GM19397 (cell line): ENCODE results near the gene SLC24A3.
"Not testable (repeated sequence)": the region's sequence is repeated elsewhere in the genome, so short reads cannot be mapped to it uniquely, and the experiment has no call there.

Experiments
- ATAC-seq: cut with Tn5 transposase; IDR thresholded peaks from one replicate; pipeline ENCODE4 v1.9.1; 2021; ENCODE audit warnings: mild to moderate bottlenecking, moderate library complexity; ENCODE audit not compliant: unreplicated experiment

The SLC24A3 gene

GRCh38 chr20:19659448-19659847 is 447.0 kb downstream of the SLC24A3 start:
- ATAC-seq = no peak

DNA sequence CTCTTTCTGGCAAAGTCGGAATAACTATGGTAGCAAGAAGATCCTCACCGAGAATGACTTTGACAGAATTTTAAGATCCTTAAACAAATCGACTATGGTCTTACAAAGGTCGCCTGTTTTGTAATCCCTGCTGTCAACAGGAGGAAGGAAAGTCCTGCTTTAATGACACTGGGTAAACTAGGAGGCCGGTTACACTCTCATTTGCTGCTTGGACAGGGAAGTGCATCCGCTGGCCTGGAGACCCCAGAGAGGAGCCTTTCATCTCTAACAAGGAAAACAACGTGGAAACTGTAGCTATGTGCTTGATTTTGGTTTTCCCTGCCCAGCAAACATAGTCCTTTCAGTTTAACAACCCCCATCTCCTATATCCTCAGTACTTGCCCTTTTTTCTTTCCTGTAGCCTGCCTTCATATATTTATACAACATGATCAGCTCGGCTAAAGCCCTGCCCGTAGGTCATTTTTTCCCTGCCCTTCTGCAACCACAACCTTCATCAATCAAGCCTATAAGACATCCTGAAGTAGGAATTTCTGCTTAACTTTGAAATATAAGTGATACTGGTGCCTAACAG is 448.5 kb downstream of the SLC24A3 start:
- ATAC-seq = no peak

DNA sequence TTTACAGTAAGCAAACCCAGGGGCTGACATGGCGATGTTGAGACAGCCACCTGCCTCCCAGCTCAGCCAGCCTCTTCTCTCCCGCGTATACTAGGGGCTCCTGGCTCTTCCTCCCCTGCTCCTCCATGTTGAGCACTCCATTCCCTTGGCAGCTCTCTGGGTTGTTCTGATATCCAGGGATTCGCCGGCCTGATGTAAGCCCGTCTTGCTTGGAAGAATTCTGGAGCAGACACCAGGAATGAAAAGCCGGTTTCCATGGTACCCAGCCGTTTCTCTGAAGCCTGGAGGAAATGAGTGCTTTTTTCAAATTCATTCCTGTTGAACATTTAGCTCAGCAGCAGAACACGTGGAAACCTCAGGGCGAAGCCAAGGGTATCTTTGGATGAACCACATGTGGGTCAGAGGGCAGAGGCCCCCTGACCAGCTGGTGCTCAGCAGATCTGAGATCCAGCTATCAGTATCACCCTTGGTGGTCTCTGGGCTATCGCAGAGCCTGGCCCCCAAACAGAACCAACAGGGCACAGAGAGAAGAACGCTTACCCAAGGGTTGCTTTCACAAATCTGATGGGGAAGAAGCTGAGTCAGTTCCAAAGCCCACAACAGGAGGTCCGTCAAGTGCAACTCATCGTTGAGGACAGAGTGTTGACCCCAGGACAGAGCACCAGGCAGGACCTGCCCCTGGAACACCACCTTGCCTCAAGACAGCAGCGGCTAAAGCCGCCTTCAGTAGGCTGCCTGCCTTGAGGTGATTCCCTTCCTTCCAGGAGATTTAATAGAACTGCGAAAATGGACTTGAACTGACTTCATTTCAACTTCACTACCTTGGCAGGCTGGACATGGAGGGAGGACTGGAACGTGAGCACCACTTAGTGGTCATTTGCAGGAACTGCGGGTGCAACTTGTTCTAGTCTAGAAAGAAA is 449.5 kb downstream of the SLC24A3 start:
- ATAC-seq = no peak

- no peak for ATAC-seq
These were observed 450.2 kb downstream of the SLC24A3 start for GRCh38 chr20:19662637-19662995.

DNA sequence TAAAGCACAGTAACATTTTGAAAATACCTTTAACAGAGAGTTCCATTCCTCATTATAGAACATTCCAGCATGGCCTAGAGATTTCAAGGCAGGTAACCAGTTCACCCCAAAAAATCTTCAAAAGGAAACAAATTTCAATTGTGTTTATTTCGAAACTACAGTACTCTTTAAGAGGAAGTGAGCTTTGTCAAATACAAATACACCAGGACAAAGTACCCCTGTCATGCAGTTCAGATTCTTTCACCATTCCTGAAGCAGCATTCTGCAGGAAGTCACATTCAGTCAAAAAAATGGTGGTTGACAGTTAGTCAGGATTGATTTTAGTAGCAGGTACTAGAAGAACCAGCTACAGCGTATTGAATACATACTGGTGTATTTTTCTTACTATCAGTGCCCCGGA is 456.0 kb downstream of the SLC24A3 start:
- ATAC-seq = no peak

DNA sequence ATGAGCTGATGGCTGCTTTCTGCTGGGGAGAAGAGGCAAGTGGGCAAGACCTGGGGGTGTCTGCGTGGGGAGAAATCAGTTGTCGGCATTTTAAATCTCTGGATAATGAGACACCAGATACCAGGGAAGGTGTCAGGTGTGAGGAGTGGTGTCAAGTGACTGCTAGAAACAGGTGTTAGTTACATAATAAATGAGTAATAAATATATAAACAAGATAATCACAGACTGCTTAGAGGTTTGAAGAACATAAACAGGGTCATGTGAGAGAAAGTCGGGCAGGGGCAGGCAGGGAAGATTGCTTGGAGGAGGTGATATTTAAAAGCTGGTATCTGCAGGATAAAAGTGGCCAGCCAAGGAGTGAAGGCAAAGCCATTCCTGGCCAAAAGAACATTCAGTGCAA is 458.4 kb downstream of the SLC24A3 start:
- ATAC-seq = no peak

DNA sequence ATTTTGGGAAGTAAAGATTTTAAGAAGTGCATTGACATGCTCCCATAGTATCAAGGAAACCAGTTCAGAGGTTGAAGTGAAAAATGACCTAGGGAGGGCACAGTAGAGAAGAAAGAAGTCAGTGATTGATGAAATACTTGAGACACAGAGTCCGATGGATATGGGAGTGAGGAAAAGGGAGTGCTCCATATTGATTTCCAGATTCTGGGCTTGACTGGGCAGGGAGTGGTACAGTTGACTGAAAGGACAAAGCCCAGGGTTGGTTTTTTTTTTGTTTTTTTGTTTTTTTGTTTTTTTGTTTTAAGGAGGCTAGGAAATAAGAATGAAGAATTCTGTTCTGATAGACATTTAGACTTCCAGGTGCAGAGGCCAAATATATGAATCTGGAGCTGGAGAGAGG is 458.9 kb downstream of the SLC24A3 start:
- no peak for ATAC-seq

DNA sequence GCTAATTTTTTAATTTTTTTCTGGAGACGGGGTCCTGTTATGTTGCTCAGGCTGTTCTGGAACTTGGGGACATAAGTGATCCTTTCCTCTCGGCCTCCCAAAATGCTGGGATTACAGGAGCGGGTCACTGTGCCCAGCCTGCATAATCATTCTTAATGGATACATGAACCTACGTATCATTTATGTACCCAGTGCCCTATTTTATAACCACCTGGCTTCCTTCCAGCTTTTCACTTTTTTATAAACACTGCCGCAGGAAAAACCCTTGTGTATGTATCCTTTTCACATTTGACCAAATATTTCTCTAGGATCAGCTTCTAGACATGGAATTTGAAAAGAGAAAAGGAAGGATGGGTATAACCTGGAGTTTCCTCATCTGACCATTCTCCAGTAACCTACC is 460.1 kb downstream of the SLC24A3 start:
- no peak for ATAC-seq

- no peak for ATAC-seq
These were observed 461.1 kb downstream of the SLC24A3 start for GRCh38 chr20:19673575-19673974.

DNA sequence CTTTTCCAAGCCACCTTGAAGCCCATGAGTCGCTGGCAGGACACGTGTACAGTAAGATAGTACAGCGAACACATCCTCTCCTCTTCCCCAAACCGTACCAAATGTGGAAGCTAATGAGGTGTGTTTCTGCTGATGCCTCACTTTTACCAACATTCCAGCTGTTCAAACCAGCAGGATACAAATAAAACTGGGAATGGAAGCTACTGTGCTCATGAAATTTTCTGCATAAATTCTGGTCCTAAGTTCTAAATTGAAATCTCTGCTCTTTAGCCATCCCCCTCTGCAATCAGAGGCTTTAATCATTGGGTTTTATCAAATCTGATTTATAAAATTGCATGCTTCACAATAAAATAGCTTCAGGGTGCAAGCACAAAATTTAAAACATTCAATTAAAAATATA is 463.8 kb downstream of the SLC24A3 start:
- no peak for ATAC-seq

GRCh38 chr20:19677336-19677735 is 464.9 kb downstream of the SLC24A3 start:
- ATAC-seq = no peak

GRCh38 chr20:19678591-19678990 is 466.1 kb downstream of the SLC24A3 start:
- not testable (repeated sequence) for ATAC-seq

DNA sequence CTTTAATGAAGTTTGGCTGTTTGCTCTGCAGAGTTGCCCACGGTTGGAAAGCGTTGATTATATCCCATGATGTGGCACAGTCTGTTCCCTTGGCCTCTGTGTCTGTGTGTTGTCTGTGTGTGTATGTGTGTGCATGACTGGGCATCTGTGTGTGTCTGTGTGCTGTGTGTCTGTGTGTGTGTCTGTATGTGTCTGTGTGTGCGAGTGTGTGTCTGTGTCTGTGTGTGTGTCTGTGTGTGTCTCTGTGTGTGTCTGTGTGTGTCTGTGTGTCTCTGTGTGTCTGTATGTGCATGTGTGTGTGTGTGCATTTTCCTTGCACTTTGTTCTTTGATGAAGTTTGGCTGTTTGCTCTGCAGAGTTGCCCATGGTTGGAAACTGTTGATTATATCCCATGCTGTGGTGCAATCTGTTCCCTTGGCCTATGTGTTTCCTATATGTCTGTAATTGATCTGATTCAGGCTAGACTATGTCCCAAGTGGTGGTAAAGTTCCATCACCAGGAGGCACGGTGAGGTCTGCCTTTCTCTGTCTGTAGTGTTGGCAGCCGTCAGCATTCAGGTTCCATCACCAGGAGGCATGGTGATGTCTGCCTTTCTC is 467.6 kb downstream of the SLC24A3 start:
- ATAC-seq = no peak

- ATAC-seq = no peak
These were observed 469.8 kb downstream of the SLC24A3 start for GRCh38 chr20:19682249-19682648.

GRCh38 chr20:19683188-19683587 is 470.7 kb downstream of the SLC24A3 start:
- no peak for ATAC-seq

GRCh38 chr20:19683822-19684221 is 471.4 kb downstream of the SLC24A3 start:
- no peak for ATAC-seq

DNA sequence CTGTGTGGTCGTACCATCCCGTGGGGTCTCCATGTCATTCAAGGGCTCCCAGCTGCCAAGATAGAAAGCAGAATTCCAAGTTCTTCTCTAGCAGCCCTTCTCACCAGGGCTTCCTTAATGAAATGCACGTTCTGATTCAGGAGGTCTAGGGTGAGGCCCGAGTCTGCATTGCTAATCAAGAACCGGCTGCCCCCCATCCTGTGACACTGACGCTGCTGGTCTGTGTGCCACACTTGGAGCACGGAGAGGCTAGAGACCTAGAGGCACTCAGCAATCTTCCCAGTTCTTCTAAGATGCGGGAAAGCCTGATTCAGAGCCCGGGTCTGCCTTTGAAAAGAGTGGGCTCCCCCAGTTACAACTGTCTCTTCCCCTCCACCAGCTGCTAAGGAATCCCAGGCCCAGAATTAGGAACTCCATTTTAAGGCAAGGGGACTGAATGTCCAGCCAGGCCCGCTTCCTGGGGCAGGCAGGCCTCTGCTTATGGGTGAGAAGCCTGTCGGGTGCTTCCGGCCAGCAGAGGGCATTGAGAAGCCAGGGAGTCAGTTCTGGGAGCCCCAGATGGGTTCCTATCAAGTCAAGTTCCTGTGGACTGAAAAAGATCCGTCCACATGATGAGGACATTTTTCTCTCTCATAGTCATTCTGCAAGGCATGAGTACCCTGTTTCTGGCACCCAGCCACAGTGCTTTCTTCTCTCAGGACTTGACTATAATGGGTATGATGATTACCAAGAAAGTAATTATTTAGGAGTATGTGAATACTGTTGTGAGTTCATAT is 475.8 kb downstream of the SLC24A3 start:
- no peak for ATAC-seq

DNA sequence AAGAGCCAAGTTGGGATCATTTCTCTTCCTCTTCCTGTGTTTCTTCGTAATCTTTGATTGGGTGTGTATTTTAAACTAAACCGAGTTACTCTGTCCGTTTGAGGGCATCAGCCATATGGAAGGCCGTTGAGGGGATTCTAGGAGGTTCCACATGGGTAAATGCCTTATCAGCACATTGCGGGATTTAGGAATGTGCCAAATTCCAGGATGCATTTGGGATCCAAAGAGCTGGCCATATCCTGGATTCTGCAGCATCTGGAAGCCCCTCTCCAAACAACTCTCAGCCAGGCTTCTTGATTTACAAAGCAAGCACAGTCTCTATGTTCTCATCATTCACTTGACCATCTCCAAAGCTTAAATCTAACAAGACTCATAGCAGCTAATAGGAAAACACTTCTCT is 478.0 kb downstream of the SLC24A3 start:
- ATAC-seq = no peak

GRCh38 chr20:19691125-19691524 is 478.7 kb downstream of the SLC24A3 start:
- no peak for ATAC-seq

DNA sequence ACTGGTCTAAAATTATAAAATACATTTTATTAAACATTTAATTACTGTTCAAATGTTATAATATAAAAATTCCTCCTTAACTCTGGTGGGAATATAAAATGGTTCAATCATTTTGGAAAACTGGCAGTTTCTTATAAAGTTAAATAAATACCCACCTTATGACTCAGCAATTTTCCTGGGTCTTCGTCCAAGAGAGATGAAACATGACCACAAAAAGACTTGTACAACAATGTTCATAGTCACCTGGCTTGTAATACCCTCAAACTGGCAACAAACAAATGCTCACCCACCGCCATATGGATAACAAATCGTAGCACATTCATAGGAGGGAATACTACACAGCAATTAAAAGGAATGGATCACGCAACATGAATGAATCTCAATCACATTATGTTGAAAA is 479.7 kb downstream of the SLC24A3 start:
- ATAC-seq = no peak

- no peak for ATAC-seq
These were observed 480.3 kb downstream of the SLC24A3 start for GRCh38 chr20:19692685-19693119.
